Measurements from ENCODE around the gene RYR3.

Gene RYR3

DNA sequence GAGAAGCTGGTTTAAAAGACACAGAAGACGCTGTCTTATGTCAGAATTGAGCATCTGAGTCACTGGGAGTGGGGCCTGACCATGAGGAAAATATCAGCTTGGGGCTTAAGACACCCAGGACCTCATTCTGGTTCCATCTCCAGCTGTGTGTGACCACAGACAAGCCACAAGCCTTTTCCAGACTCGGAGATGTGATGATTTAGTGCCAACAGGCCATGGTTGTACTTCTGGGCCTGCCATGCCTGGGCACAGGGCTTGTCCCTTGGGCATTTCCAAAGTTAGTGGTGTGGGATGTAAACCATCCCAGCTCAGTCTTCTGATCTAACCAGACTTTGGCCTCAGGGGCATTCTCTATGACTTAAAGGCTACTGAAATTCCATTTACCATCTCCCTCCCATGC is 269.8 kb downstream of the RYR3 start:
- Histone ChIP-seq H3K36me3 (ENCODE audit: control insufficient read depth, low read length) (no peaks in the 10 kb centered on the region), H3K4me1 (ENCODE audit: control insufficient read depth, low read length) (no peaks in the 10 kb centered on the region), H3K27me3 (ENCODE audit: control insufficient read depth, low read length) (no peaks in the 10 kb centered on the region), H3K27ac (ENCODE audit: low read depth, low read length) (no peak overlapping the region), H3K9me3 (ENCODE audit: control insufficient read depth, insufficient read depth, low read length) (no peaks in the 10 kb centered on the region), H3K9me2 (replicated peaks; ENCODE audit: control insufficient read depth, low read length) (no peaks in the 10 kb centered on the region), H3K79me2 (ENCODE audit: control insufficient read depth, low read length) (no peaks in the 10 kb centered on the region), H3K4me3 (ENCODE audit: low read length) (no peak overlapping the region), H3F3A (ENCODE audit: control insufficient read depth, insufficient read depth) (no peaks in the 10 kb centered on the region), H3K4me2 (ENCODE audit: low read length) (no peak overlapping the region), H4K20me1 (ENCODE audit: control insufficient read depth, insufficient read depth, low read depth, low read length) (no peaks in the 10 kb centered on the region)
- TF ChIP-seq EZH2phosphoT487 (IDR thresholded peaks at IDR 0.05; ENCODE audit: borderline replicate concordance, low read length): no peak
- TF ChIP-seq, protein P1, sequence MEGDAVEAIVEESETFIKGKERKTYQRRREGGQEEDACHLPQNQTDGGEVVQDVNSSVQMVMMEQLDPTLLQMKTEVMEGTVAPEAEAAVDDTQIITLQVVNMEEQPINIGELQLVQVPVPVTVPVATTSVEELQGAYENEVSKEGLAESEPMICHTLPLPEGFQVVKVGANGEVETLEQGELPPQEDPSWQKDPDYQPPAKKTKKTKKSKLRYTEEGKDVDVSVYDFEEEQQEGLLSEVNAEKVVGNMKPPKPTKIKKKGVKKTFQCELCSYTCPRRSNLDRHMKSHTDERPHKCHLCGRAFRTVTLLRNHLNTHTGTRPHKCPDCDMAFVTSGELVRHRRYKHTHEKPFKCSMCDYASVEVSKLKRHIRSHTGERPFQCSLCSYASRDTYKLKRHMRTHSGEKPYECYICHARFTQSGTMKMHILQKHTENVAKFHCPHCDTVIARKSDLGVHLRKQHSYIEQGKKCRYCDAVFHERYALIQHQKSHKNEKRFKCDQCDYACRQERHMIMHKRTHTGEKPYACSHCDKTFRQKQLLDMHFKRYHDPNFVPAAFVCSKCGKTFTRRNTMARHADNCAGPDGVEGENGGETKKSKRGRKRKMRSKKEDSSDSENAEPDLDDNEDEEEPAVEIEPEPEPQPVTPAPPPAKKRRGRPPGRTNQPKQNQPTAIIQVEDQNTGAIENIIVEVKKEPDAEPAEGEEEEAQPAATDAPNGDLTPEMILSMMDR (IDR thresholded peaks at IDR 0.05; ENCODE audit: low read depth, low read length, poor library complexity, severe bottlenecking): no peak

DNA sequence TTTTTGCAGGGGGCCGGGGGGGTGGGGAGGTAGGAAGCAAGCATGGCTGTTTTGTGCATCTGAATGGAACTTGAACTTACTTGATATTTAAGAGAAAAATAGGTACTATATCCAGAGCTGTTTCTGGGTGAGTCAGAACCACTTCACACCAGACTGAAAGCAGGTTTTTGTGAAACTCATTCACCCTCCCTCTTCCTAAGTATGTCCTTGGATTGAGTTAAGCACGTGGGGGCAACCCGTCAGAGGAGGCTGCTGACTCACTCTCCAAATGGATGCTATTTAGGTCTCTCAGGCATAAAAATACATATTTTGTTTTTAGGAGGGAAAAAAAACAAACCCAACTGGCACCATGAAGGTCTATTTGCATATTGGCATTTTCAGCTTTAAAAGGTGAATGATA is 270.3 kb downstream of the RYR3 start:
- Histone ChIP-seq H3K79me2 (ENCODE audit: control insufficient read depth, low read length) (no peaks in the 10 kb centered on the region), H4K20me1 (ENCODE audit: control insufficient read depth, insufficient read depth, low read depth, low read length) (no peaks in the 10 kb centered on the region), H3F3A (ENCODE audit: control insufficient read depth, insufficient read depth) (no peaks in the 10 kb centered on the region), H3K4me1 (ENCODE audit: control insufficient read depth, low read length) (no peaks in the 10 kb centered on the region), H3K36me3 (ENCODE audit: control insufficient read depth, low read length) (no peaks in the 10 kb centered on the region), H3K27me3 (ENCODE audit: control insufficient read depth, low read length) (no peaks in the 10 kb centered on the region), H3K9me3 (ENCODE audit: control insufficient read depth, insufficient read depth, low read length) (no peaks in the 10 kb centered on the region), H3K9me2 (replicated peaks; ENCODE audit: control insufficient read depth, low read length) (no peaks in the 10 kb centered on the region), H3K4me2 (ENCODE audit: low read length) (no peak overlapping the region), H3K4me3 (ENCODE audit: low read length) (no peak overlapping the region), H3K27ac (ENCODE audit: low read depth, low read length) (no peak overlapping the region)
- no peak for TF ChIP-seq EZH2phosphoT487 (IDR thresholded peaks at IDR 0.05; ENCODE audit: borderline replicate concordance, low read length)
- TF ChIP-seq, protein P1 (IDR thresholded peaks at IDR 0.05; ENCODE audit: low read depth, low read length, poor library complexity, severe bottlenecking): no peak

DNA sequence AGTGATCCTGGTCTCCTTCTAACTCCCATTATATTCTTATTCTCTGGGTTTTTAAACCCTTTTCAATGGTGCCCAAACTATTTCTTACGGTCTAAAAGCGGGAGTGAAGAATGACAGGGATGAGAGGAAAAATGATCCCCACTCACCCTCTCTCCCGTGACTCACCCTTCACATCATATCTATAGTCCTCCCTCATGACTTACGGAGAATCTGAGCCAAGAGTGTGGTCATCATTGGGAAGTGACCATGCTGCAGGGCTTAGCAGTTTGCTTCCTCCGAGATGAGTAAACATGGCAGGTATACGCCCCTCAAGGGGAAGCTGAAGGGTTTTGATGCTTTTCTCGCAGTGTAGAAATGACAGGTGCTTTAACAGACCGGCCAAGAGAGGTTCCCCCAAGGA is 274.0 kb downstream of the RYR3 start:
- no peaks in the 10 kb centered on the region for H3K36me3 ChIP-seq (ENCODE audit: control insufficient read depth, low read length)
- no peaks in the 10 kb centered on the region for H3K9me3 ChIP-seq (ENCODE audit: control insufficient read depth, insufficient read depth, low read length)
- no peak for TF ChIP-seq EZH2phosphoT487 (IDR thresholded peaks at IDR 0.05; ENCODE audit: borderline replicate concordance, low read length)
- TF ChIP-seq, protein P1 (IDR thresholded peaks at IDR 0.05; ENCODE audit: low read depth, low read length, poor library complexity, severe bottlenecking): no peak
- H3K27ac ChIP-seq (ENCODE audit: low read depth, low read length): no peak overlapping the region
- no peaks in the 10 kb centered on the region for H3K27me3 ChIP-seq (ENCODE audit: control insufficient read depth, low read length)
- no peak overlapping the region for H3K4me2 ChIP-seq (ENCODE audit: low read length)
- no peaks in the 10 kb centered on the region for H3K4me1 ChIP-seq (ENCODE audit: control insufficient read depth, low read length)
- H3K4me3 ChIP-seq (ENCODE audit: low read length): no peak overlapping the region
- H4K20me1 ChIP-seq (ENCODE audit: control insufficient read depth, insufficient read depth, low read depth, low read length): no peaks in the 10 kb centered on the region
- no peaks in the 10 kb centered on the region for H3K79me2 ChIP-seq (ENCODE audit: control insufficient read depth, low read length)
- H3F3A ChIP-seq (ENCODE audit: control insufficient read depth, insufficient read depth): no peaks in the 10 kb centered on the region
- no peaks in the 10 kb centered on the region for H3K9me2 ChIP-seq (replicated peaks; ENCODE audit: control insufficient read depth, low read length)

Data from DOHH2 (cell line).